NCI-H2171 (cell line): ENCODE measurements around the gene SNAPC4.

ENCODE experiments used
- DNase-seq: peaks from one replicate; lab custom pipeline; 2025; lab: John Stamatoyannopoulos, UW

SNAPC4 gene

DNA sequence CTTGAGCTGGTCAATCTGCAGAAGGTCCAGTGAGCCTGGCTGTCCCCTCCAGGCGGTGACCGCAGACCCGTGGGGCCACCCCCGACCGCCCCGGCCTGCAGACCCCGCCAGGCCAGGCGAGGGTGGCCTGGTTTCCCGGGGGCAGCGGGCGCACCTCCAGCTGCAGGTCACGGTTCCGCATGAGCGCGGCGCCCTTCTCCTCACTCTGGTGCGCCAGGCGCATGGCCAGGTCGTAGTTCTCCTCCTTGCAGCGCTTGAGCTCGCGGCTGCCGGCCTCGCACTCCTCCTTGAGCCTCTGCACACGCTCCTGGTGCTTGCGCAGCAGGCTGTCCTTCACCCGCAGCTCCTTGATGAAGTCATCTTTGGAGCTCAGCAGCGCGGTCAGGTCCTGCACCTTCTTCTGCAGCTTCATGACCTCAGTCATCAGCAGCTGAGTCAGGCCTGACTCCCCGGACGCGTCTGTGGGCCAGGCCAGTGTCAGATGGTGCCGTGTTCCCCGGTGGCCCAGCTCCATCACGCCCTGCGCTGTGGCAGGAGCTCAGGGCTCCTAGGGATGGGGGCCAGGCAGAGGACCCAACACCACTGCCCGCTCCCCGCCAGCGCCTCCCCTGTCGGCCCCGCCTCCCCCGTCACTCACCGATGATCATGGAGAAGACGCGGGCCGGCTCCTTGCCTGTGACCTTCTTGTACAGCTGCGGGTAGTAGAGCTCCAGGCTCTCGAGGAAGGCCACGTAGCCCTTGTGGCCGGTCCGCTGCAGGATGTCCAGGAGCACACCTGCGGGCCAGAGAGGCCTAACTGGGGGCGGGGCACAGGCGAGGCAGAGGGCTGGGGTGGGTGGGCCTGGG is 29.1 kb downstream of the SNAPC4 start:
- DNase-seq: no peak

DNA sequence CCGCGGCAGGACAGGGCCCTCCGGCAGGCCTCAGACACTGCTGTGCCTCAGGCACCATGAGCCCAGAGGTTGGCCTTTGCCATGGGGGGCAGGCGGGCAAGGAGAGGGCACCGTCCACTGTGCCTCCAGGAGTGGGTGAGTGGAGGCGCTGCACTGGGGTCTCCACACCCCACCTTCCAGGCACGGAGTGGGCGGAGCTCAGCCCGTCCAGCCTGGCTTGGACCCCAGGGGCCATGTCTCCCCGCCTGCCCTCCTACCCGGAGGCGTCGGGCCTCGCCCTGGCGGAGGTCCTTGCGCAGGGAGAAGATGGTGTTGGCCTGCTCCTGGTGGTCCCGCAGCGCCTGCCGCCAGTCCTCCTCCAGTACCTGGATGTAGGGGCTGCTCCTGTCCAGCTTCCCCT is 29.9 kb downstream of the SNAPC4 start:
- no peak for DNase-seq

GRCh38 chr9:136368190-136368589 is 31.8 kb downstream of the SNAPC4 start:
- no peak for DNase-seq

DNA sequence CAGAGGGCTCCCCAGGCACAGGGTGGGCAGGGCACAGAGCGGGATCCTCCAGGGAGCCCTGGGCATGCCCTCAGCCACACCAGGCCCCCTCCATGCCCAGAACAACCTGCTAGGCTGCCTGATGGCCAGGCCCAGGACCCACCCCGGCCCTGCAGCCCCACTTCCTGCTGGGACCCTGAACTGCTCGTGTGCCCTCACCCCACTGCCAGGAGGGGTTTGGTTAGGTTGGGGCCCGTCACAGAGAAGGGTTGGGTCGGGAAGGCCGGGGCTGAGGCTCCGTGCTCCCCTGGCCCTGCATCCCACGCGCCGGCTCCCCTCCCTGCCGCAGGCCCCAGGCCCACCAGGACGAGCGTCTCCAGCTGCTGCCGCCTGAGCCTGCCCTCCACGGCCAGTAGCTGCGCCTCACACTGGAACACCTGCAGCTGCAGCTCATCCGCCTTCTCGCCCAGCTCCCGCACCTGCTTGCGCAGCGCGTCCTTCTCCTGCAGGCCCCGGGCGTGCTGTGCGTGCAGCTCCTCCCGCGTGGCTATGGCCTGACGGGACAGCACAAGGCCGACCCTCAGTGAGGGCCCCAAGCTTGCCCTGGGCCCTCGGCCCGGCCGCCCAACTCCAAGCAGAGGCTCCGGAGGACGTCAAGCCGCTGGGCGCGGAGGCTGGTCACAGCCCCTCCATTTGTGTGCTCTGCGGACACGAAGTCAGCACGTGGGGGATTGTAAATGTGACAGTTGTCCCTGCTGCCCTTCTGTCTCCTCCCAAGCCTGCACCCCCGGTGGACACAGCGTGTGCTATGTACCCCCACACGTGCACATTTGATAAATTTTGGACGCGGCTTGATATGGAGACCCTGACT is 32.4 kb downstream of the SNAPC4 start:
- DNase-seq: no peak

GRCh38 chr9:136366826-136367225 is 33.1 kb downstream of the SNAPC4 start:
- no peak for DNase-seq

GRCh38 chr9:136365775-136366222 is 34.2 kb downstream of the SNAPC4 start:
- no peak for DNase-seq

DNA sequence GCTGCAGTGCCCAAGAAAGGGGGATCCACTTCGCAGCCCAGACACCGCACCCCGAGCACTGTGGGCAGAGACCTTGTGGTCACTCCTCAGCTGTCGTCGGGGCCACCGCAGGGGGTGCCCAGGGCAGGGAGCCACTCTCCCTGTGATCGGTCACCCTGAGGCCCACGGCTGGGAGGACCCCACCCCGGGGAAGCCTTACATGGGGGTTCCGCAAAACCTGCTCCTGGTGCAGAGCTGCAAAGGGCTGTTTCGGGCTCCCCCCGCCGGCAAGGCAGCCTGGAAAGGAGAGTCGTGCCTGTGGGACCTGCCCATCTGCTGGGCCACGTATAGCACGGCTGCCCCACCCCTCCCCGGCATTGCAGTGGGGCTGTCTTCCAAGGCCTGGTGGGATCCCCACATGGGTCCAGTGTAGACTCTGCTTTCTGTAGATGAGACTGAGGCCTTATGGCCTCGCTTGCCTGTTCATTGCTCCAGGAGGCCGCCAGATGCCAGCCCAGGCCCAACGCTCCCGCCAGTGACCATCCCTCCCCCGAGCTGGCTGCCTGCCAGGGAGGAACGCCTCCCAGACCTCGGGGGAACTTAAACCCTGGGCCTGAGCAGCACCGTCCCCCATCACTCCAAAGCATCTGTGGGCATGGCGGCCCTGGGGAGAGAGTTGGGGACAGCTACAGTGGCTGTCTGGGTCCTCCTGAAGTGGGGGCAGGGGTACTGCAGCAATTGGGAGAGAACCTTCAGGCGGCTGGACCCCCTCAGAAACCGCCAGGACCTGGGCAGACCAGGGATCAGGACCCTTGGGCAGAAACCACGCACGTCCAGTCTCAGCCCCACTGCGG is 34.8 kb downstream of the SNAPC4 start:
- DNase-seq: peak; percentile 16

DNA sequence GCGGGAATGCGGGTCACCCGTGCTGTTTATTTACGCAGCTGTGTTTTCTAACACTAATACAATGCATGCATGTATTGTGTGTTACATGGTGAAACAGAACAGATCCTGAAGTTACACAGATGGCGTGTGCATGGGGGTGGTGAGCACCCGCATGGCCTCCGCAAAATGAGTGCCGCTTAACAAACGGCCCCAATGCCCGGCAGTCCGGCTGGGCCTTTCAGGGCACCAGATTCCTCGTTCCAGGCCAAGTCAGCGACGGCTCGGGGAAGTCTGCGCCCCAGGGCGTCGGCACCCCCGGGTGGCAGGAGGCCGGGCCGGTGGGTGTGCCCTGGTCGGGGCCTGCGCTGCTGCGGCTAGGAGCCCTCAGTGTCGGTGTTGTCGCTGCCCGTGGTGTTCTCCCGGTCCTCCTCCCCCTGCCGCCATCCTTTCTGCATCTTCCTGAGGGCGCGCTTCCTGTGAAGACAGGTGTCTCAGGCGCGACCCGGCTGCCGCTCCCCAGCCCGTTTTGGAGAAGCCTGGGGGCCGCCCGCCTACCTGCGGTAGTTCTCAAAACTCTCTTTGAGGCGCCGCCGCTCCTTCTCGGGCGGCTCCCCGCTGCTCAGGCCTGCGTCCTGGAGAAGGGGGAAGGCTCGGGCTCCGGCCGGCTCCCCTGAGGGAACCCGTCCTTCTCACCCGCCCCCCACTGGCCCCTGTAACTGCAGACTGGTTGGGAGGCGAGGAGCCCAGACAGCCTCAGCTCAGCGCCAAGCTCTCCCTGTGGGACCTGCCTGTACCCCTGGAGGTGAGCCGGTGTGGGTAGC is 35.8 kb downstream of the SNAPC4 start:
- DNase-seq: no peak

GRCh38 chr9:136363106-136363948 is 36.6 kb downstream of the SNAPC4 start, which contains the start of gene DNLZ:
Gene DNLZ, minus strand, starts transcription at chr9:136363744. Its CDS starts 30 bp downstream, at chr9:136363714.
- peak; percentile 96 for DNase-seq

DNA sequence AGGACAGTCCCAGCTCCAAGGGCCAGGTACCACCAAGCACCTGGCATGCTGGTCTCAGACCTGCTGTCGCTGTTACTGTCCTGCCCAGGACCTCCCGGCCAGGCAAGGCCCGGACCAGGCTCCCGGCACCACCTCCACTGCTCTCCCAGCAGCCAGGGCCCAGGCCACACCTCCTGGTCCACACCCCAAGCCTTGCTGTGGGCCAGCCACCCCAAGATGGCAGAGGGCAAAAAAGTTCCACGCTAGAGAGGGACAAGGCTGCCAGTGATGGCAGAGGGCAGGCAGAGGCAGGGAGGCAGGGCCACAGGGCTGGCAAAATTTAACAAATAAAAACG is 37.6 kb downstream of the SNAPC4 start:
- no peak for DNase-seq

DNA sequence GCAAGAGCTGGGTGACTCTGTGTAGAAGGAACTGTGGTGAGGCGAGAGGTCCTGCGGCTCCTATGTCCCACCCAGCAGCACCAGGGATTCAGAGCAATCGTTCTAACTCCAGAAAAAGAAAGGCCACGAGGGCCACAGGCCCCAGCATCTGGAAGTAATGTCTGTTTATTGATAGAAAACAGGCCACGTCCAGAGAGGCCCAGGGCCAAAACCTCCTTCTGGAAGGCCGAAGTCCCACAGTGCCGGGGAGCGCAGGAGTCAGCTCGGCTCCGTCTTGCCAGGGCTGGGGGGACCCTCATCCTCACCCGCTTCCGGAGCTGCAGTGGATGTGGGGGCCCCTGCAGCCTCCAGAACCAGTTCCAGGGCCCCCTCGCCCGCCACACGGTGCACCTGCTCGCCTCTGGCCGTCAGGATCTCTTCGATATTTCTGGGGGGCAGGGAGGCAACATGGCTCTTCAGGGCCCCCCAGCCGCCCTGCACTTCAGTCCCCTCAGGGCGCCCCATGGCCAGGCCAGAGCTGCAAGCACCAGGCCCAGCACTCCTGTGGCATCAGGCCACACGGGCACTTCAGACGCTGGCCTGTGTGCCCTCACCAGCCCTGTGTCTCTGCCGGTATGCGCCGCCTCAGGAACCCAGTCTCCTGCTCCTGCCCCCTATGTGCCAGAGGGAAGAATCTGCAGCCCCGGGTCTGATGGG is 38.1 kb downstream of the SNAPC4 start:
- DNase-seq: no peak

DNA sequence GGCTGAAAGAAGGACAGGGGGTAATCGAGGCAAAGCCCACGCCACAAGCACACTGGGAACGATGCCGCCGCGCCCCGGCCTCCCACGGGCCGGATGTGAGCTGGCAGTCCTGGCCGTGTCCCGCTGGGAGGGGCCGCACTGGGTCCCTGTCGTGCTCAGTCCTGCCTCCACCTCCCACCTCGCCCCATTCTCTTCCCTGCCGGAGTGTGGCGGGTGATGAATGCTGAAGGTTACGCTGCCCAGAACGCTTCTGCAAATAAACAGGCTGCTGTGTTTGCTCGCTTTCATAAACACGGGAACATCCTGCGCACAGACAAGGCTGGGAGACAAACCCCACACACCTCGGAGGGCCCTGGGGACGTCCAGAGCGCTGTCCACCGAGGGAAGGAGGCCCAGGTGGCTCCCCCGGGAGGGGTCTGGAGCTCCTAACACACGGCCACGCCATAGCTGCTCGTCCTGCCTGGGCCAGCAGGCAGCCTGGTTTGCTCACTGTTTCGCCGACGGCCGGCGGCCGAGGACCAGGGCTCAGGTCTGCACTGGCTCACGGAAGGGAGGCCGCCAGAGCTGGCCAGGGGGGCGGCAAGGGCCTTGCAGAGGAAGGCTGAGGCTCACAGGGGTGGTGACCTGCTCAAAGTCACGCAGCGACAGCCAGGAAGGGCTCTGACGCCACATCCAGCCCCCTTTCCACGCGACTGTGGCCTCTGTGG is 38.8 kb downstream of the SNAPC4 start:
- no peak for DNase-seq

GRCh38 chr9:136359774-136360718 is 39.9 kb downstream of the SNAPC4 start:
- no peak for DNase-seq

DNA sequence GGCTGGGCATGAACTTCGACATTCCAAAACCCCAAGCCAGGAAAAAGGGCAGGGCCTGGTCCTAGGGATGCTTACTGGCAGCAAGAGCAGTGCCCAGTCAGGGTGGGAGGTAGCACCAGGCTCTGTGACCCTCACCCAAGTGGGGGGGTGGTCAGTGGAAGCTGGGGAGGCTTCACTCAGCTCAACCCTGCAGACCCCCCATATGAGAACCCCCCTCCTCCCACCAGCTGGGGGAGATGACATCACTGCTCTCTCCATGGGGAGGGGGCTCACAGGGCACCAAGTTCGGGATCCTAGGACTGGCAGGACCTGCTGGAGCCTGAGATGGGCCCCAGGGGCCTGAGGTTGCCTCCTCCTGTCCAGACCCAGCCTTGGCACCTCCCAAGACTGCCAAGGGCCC is 41.1 kb downstream of the SNAPC4 start:
- DNase-seq: no peak

GRCh38 chr9:136358016-136358415 is 42.0 kb downstream of the SNAPC4 start:
- no peak for DNase-seq

GRCh38 chr9:136357202-136357725 is 42.7 kb downstream of the SNAPC4 start:
- DNase-seq: no peak
